ENCODE results near the gene MKS1. TPM values are rescaled to one million over a fixed set of nuclear protein-coding genes. Genes with fewer than 3 reads are reported as not detected.

Gene MKS1
- total RNA-seq, 6 donors from 2014 or later: 11.7 to 44.0 (median 15.0) TPM

- H3K4me3 ChIP-seq: no peak overlapping the region
- H3K4me1 ChIP-seq: peaks cover 10 to 13% (median 11%) of the 10 kb centered on the region in 4 donors
- ATAC-seq (ENCODE audit: low FRiP score in 2 of 2) (no peak), DNase-seq (no peak)
- no peaks in the 10 kb centered on the region for H3K36me3 ChIP-seq
- H3K9me3 ChIP-seq: no peaks in the 10 kb centered on the region
- peaks cover 0 to 4% (median 1%) of the 10 kb centered on the region in 4 donors for H3K27me3 ChIP-seq
- H3K27ac ChIP-seq: no peak overlapping the region
- WGBS, 2 donors: 68 to 72% methylated on average over 6 to 10 of the region's 10 CpGs
- TF ChIP-seq POLR2A (IDR thresholded peaks at IDR 0.05): no peak
- no peak for TF ChIP-seq POLR2AphosphoS5 (IDR thresholded peaks at IDR 0.05)
Observed at GRCh38 chr17:58247511-58248363, 28.7 kb upstream of the MKS1 start.

DNA sequence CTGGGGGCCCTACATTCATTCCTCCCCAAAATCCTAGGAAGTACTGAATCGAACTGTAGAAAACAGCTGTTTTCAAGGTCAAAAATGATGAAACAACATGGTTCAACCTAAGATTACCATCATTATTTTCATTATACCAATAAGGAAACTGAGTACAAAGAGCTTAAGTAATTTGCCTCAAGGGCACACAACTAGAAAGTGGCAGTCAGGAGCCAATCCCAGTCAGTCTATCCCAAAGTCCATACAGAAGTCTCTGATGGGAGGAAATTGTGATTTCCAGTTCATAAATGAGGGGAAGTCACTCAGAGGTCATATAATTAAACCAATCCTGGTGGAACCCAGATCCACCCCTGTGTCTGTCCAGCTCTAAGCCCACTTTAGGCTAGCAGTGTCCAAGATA lies 27.7 kb upstream of the MKS1 start:
- Histone ChIP-seq H3K4me1 (peaks cover 10 to 13% (median 11%) of the 10 kb centered on the region in 4 donors), H3K36me3 (no peaks in the 10 kb centered on the region), H3K27me3 (peaks cover 0 to 4% (median 1%) of the 10 kb centered on the region in 4 donors), H3K4me3 (no peak overlapping the region), H3K9me3 (no peaks in the 10 kb centered on the region), H3K27ac (no peak overlapping the region)
- ATAC-seq (ENCODE audit: low FRiP score in 2 of 2): no peak
- 71 to 94% methylated on average over 1 of the region's 1 CpG for WGBS, 2 donors
- DNase-seq: no peak
- TF ChIP-seq CTCF (IDR thresholded peaks at IDR 0.05): no peak
- TF ChIP-seq POLR2AphosphoS5 (IDR thresholded peaks at IDR 0.05): no peak
- no peak for TF ChIP-seq POLR2A (IDR thresholded peaks at IDR 0.05)
- TF ChIP-seq EP300 (IDR thresholded peaks at IDR 0.05): no peak

DNA sequence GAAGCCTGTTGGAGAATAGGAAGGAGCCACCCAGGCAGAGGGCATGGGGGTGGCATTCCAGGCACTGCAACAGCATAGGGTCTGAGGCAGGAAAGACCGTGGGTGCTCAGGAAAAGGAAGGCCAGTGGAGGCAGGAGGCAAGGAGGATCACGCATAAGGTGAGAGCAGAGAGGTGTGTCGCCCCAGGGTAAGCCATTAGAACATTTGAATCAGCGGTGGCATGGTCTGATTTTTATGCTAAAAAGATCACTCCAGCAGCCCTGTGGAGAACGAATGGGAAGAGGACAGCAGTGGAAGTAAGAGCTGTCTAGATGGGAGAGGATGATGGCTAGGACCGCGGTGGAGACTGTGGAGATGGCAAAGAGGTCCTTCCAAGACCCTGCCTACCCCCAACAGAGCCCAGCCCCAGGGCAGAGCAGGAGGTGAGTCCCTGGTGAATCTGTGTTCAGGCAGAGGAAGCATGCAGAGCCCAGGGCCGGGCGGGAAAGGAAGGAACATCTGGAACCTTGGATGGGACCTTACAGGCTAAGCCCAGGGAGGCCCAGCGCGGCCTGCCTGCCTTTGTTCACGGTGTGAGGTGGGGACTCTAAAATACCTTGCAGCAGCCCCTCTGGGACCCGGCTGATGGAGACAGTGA lies 27.2 kb upstream of the MKS1 start:
- TF ChIP-seq POLR2AphosphoS5 (IDR thresholded peaks at IDR 0.05): no peak
- no peak for TF ChIP-seq CTCF (IDR thresholded peaks at IDR 0.05)
- no peak for TF ChIP-seq EP300 (IDR thresholded peaks at IDR 0.05)
- no peak for TF ChIP-seq POLR2A (IDR thresholded peaks at IDR 0.05)
- 82% methylated on average over 13 of the region's 13 CpGs for WGBS, 2 donors
- Histone ChIP-seq H3K27ac (no peak overlapping the region), H3K4me3 (no peak overlapping the region), H3K36me3 (no peaks in the 10 kb centered on the region), H3K4me1 (peaks cover 10 to 13% (median 11%) of the 10 kb centered on the region in 4 donors), H3K9me3 (no peaks in the 10 kb centered on the region), H3K27me3 (peaks cover 0 to 4% (median 1%) of the 10 kb centered on the region in 4 donors)
- ATAC-seq (ENCODE audit: low FRiP score in 2 of 2): no peak
- DNase-seq: no peak

DNA sequence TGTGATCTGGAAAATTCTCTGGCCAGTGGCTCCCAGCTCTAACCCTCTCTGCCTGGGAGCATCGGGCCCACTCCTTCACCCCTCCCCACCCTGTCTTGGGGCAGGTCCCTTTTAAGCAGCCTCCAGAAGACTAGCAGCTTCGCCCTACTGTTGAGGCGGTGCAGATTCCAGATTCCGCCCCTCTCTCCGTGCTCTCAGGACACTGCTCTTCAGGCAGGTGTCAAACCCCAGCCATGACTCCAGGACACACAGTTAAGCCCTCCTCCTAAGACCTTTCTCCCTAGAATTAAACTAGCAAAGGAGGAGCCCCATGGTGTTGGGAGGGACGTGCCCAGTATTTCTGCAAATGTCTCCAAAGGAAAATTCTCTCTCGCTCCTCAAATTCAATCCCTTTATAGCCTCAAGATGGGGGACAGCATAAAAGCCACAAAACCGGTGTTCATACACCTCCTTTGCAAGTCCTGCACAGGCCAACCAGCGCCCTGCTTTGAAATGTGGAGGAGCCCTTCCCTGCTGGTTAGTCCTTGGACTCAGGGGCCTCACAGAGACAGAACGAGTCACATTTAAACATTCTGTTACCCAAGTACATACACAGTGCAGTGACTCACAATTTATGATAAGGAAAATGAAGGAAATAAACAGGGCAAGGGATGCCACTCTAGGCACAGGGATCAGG lies 26.5 kb upstream of the MKS1 start:
- H3K9me3 ChIP-seq: no peaks in the 10 kb centered on the region
- DNase-seq (no peak), ATAC-seq (ENCODE audit: low FRiP score in 2 of 2) (no peak)
- TF ChIP-seq POLR2AphosphoS5 (IDR thresholded peaks at IDR 0.05): no peak
- no peak for TF ChIP-seq POLR2A (IDR thresholded peaks at IDR 0.05)
- no peak for TF ChIP-seq EP300 (IDR thresholded peaks at IDR 0.05)
- TF ChIP-seq CTCF (IDR thresholded peaks at IDR 0.05): no peak
- H3K27me3 ChIP-seq: peaks cover 0 to 4% (median 1%) of the 10 kb centered on the region in 4 donors
- H3K36me3 ChIP-seq: no peaks in the 10 kb centered on the region
- H3K27ac ChIP-seq: no peak overlapping the region
- no peak overlapping the region for H3K4me3 ChIP-seq
- H3K4me1 ChIP-seq: peaks cover 10 to 13% (median 11%) of the 10 kb centered on the region in 4 donors
- WGBS, 2 donors: 62 to 71% methylated on average over 10 of the region's 10 CpGs

DNA sequence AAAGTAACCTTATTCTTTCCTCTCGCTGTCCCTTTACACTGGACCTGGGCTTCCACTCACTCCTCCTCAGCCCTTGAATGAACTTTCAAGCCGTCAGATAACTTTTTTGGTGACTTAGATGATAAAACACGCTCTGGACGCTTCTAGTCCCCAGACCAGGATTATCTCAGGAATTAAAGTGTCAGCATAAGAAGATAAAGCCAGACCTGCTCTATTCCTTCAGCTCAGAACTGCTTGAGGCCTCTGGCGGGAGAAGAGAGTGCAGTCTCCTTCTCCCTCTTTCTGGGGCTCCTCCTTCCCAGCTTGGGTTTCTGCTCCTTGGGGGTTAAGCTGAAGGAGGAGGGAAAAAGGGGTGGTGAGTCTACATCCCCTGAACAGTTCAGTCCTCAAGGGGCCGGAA lies 25.9 kb upstream of the MKS1 start:
- H3K27me3 ChIP-seq: peaks cover 0 to 4% (median 1%) of the 10 kb centered on the region in 4 donors
- TF ChIP-seq EP300 (IDR thresholded peaks at IDR 0.05): no peak
- TF ChIP-seq POLR2AphosphoS5 (IDR thresholded peaks at IDR 0.05): no peak
- TF ChIP-seq CTCF (IDR thresholded peaks at IDR 0.05): no peak
- TF ChIP-seq POLR2A (IDR thresholded peaks at IDR 0.05): no peak
- H3K27ac ChIP-seq: no peak overlapping the region
- H3K9me3 ChIP-seq: no peaks in the 10 kb centered on the region
- H3K4me1 ChIP-seq: peaks cover 10 to 13% (median 11%) of the 10 kb centered on the region in 4 donors
- H3K4me3 ChIP-seq: no peak overlapping the region
- ATAC-seq (ENCODE audit: low FRiP score in 2 of 2) (no peak), DNase-seq (no peak)
- 68 to 73% methylated on average over 6 of the region's 6 CpGs for WGBS, 2 donors
- no peaks in the 10 kb centered on the region for H3K36me3 ChIP-seq

Measured in upper lobe of left lung (tissue), 6 donors.